Type B pancreatic cell (in vitro differentiated cells): ENCODE data around the gene CDH2. TPM values are rescaled to one million over a fixed set of nuclear protein-coding genes. Genes with fewer than 3 reads are reported as not detected.
A peak's percentile ranks its signal among the peaks of the same experiment; 100 is the strongest.

Experiments
- DNase-seq: peaks from one replicate; pipeline ENCODE4 v3.0.0; 2021; ENCODE audit warnings: mixed read lengths; ENCODE audit not compliant: unreplicated experiment; ENCODE audit errors: extremely low spot score
- H3K27ac Mint-ChIP-seq: 2 replicates; pipeline ENCODE4 v1.8.0; 2021; ENCODE audit warnings: mild to moderate bottlenecking, mixed read lengths
- H3K27me3 Mint-ChIP-seq: 2 replicates; pipeline ENCODE4 v1.8.0; 2021; ENCODE audit warnings: mixed read lengths
- H3K36me3 Mint-ChIP-seq: 2 replicates; pipeline ENCODE4 v1.8.0; 2021; ENCODE audit warnings: mixed read lengths
- H3K4me1 Mint-ChIP-seq: one replicate; pipeline ENCODE4 v1.8.0; 2021; ENCODE audit warnings: mixed read lengths; ENCODE audit not compliant: unreplicated experiment
- H3K4me3 Mint-ChIP-seq: 2 replicates; pipeline ENCODE4 v1.8.0; 2021; ENCODE audit warnings: mild to moderate bottlenecking, mixed read lengths
- H3K9me3 Mint-ChIP-seq: 2 replicates; pipeline ENCODE4 v1.8.0; 2021; ENCODE audit warnings: mixed read lengths
- CTCF ChIP-seq: fragments of 200-600 bp; sonication (generic); conservative IDR thresholded peaks from 2 replicates; pipeline ENCODE4 v1.5.0; 2021; ENCODE audit warnings: antibody characterized with exemption, mild to moderate bottlenecking
- total RNA-seq: library from RNA; stranded (reverse); gene quantifications from 2 replicates; pipeline ENCODE4 v1.2.1, GENCODE V29; 2021; ENCODE audit warnings: low replicate concordance

Gene CDH2
- total RNA-seq, 1 donor from 2014 or later, result 145 TPM

- DNase-seq, result no peak
- Mint-ChIP-seq H3K4me1 (peaks cover 20% of the 10 kb centered on the region), H3K9me3 (peaks cover 7% of the 10 kb centered on the region), H3K36me3 (peaks cover 17% of the 10 kb centered on the region), H3K27ac (no peak overlapping the region), H3K27me3 (no peaks in the 10 kb centered on the region), H3K4me3 (no peak overlapping the region)
- TF ChIP-seq CTCF, result no peak
These were observed 40.9 kb downstream of the CDH2 start for GRCh38 chr18:28136071-28136470.

GRCh38 chr18:28134774-28135173, 42.2 kb downstream of the CDH2 start:
- peaks cover 13% of the 10 kb centered on the region for H3K36me3 Mint-ChIP-seq
- no peak overlapping the region for H3K4me3 Mint-ChIP-seq
- peaks cover 6% of the 10 kb centered on the region for H3K9me3 Mint-ChIP-seq
- no peak for TF ChIP-seq CTCF
- no peak overlapping the region for H3K27ac Mint-ChIP-seq
- DNase-seq, result no peak
- no peaks in the 10 kb centered on the region for H3K27me3 Mint-ChIP-seq
- peaks cover 24% of the 10 kb centered on the region for H3K4me1 Mint-ChIP-seq

GRCh38 chr18:28132084-28132483, 44.8 kb downstream of the CDH2 start:
- no peak for DNase-seq
- H3K9me3 Mint-ChIP-seq, result no peaks in the 10 kb centered on the region
- H3K4me3 Mint-ChIP-seq, result no peak overlapping the region
- peaks cover 4% of the 10 kb centered on the region for H3K36me3 Mint-ChIP-seq
- no peak overlapping the region for H3K27ac Mint-ChIP-seq
- H3K27me3 Mint-ChIP-seq, result no peaks in the 10 kb centered on the region
- no peak for TF ChIP-seq CTCF
- peaks cover 16% of the 10 kb centered on the region for H3K4me1 Mint-ChIP-seq

GRCh38 chr18:28128659-28128980, 48.3 kb downstream of the CDH2 start:
- H3K4me1 Mint-ChIP-seq, result peaks cover 31% of the 10 kb centered on the region
- no peaks in the 10 kb centered on the region for H3K9me3 Mint-ChIP-seq
- H3K27ac Mint-ChIP-seq, result no peak overlapping the region
- no peak overlapping the region for H3K4me3 Mint-ChIP-seq
- H3K27me3 Mint-ChIP-seq, result no peaks in the 10 kb centered on the region
- DNase-seq, result no peak
- H3K36me3 Mint-ChIP-seq, result peaks cover 9% of the 10 kb centered on the region
- TF ChIP-seq CTCF, result no peak

GRCh38 chr18:28127763-28128658, 48.9 kb downstream of the CDH2 start:
- Mint-ChIP-seq H3K27me3 (no peaks in the 10 kb centered on the region), H3K27ac (peak overlapping the region; percentile 51), H3K9me3 (no peaks in the 10 kb centered on the region), H3K4me3 (no peak overlapping the region), H3K4me1 (peaks cover 36% of the 10 kb centered on the region), H3K36me3 (peaks cover 8% of the 10 kb centered on the region)
- DNase-seq, result no peak
- no peak for TF ChIP-seq CTCF
